WI38 (cell line): ENCODE results near the gene MORC3.
"Not testable (repeated sequence)": the region's sequence is repeated elsewhere in the genome, so short reads cannot be mapped to it uniquely, and the experiment has no call there.

Experiments
- H3K4me3 ChIP-seq: 2 replicates; pipeline ENCODE4 v1.5.1; 2011; ENCODE audit warnings: low read depth, mild to moderate bottlenecking, control low read depth, low read length
- CTCF ChIP-seq: IDR thresholded peaks from 2 replicates; pipeline ENCODE4 v1.5.1; 2012; ENCODE audit warnings: low read depth, mild to moderate bottlenecking, control low read depth, low read length

MORC3 gene

GRCh38 chr21:36297938-36298572, 21.9 kb upstream of the MORC3 start:
- no peak for TF ChIP-seq CTCF
- no peak overlapping the region for H3K4me3 ChIP-seq

GRCh38 chr21:36306872-36307534, 13.0 kb upstream of the MORC3 start:
- no peak for TF ChIP-seq CTCF
- H3K4me3 ChIP-seq: no peak overlapping the region

- no peak for TF ChIP-seq CTCF
- H3K4me3 ChIP-seq: no peak overlapping the region
Measured at GRCh38 chr21:36310016-36310415, 10.0 kb upstream of the MORC3 start.

GRCh38 chr21:36313446-36313845, 6.6 kb upstream of the MORC3 start:
- not testable (repeated sequence) for H3K4me3 ChIP-seq

- not testable (repeated sequence) for H3K4me3 ChIP-seq
Measured at GRCh38 chr21:36316045-36316444, 4.0 kb upstream of the MORC3 start.

- no peak overlapping the region for H3K4me3 ChIP-seq
- no peak for TF ChIP-seq CTCF
Measured at GRCh38 chr21:36316872-36317484, 3.0 kb upstream of the MORC3 start.

GRCh38 chr21:36319406-36319766, 611 bp upstream of the MORC3 start:
- H3K4me3 ChIP-seq: peak overlapping the region; percentile 45

- H3K4me3 ChIP-seq: peak overlapping the region; percentile 80
- TF ChIP-seq CTCF: no peak
Measured at GRCh38 chr21:36320421-36321324, 676 bp downstream of the MORC3 start.
